HG02852 (cell line): ENCODE results near the gene RSF1.

Experiments used
- ATAC-seq: cut with Tn5 transposase; IDR thresholded peaks from one replicate; pipeline ENCODE4 v1.9.1; 2021; ENCODE audit warnings: mild to moderate bottlenecking, moderate library complexity; ENCODE audit not compliant: unreplicated experiment

Gene RSF1

DNA sequence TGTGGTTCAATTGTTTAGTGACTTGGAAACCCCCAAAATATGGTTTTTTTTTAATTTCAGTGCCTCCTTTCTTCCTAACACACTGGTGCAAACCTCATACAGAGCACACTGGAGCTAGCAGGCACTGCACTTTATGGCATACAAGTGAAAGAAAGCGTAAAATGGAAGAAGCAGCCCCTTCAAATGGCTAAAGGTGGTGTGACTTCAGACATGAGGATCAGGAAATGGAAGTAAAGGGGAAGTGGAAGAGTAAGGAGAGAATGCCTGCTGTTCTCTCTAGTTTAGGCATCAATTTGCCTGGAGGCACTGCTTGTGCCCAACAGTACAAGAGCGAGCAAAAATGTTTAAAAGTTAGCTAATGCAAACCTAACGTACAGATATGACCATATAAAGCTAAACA is 5.7 kb downstream of the RSF1 start:
- ATAC-seq = no peak

DNA sequence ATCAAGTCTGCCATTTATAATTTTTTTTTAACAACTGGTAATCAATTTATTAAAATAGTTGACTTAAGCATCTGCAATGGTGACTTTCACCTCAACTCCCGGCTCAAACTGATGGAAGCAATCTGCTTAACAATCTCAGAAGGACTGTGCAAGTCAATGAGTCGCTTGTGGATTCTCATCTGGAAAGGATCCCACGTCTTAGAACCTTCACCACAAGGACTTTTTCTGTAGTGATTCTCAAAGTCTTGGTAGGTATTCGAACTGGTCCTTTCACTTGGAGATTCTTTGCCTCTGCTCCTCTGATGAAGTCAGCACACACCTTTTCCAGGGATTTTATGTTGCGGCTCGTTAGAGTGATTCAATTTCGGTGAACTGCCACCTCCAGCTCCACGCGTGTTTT is 7.3 kb downstream of the RSF1 start:
- ATAC-seq = no peak

DNA sequence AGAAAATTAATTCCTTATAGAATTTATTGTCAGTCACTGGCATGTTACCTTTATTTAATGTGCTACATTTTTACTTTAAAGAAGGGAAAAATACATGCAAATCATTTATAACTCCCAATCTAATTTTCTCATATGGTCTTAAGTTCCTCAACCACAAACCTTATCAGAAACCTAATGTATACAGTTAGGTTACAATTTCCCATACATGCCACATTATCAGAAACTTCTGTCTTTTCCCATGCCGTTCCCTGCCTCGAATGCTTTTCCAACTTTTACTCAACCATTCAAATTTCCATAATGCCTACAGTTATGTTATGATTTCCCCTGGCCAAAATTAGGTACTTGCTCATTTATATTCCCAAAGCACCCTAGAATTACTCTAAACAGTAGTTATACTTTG is 13.5 kb downstream of the RSF1 start:
- no peak for ATAC-seq

DNA sequence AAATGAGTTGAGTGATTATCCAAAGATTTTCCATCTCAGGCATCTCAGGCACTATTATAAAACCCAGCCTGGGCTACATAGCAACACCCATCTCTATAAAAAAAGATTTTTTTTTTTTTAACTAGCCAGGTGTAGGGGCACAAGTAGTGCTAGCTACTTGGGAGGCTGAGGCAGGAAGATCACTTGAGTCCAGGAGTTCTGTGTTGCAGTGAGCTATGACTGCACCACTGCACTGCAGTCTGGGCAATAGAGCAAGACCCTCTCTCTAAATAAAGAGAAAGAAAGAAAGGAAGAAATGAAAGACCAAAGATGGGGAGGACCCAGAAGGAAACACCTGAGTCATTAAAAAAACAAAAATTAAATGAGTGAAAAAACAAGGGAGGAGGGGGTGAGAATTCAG is 14.1 kb downstream of the RSF1 start:
- no peak for ATAC-seq

DNA sequence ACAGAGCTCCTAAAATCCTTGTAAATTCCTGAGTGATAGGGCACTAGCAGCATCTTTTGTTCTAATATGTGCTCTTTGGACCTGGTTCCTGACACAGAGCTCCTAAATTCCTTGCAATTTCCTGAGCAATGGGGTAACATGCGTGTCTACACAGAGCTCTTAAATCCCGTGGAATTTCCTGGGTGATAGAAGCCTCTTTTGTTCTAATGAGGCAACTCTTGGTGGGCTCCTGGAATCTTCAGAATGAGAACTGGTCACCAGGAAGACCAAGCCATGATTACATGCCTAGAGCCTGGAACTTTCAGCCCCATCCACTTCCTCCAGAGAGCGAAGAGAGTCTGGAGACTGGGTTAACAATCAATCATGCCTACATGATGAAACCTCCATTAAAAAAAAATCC is 19.0 kb downstream of the RSF1 start:
- no peak for ATAC-seq

DNA sequence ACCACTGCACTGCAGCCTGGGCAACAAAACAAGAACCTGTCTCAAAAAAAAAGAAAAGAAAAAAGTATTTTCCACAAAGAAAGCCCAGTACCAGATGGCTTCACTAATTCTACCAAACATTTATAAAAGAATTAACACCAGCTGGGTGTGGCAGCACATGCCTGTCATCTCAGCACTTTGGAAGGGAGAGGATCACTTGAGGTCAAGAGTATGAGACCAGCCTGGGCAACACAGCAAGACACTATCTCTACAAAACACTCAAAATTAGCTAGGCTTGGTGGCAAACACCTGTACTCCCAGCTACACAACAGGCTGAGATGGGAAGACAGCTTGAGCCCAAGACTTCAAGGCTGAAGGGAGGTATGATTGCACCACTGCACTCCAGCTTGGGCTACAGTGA is 20.1 kb downstream of the RSF1 start:
- ATAC-seq = no peak

DNA sequence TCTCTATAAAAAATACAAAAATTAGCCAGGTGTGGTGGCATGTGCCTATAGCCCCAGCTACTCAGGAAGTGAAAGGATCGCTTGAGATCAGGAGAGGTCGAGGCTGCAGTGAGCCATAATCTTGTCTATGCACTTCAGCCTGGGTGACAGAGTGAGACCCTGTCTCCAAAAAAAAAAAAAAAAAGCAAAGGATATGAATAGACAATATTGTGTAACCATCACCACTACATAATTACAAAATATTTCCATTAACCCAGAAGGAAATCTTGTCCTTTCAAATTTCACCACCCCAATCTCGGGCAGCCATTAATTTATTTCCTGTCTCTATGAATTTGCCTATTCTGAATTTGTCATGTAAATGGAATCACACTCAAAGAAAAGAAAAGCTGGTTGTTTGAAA is 21.2 kb downstream of the RSF1 start:
- ATAC-seq = no peak

DNA sequence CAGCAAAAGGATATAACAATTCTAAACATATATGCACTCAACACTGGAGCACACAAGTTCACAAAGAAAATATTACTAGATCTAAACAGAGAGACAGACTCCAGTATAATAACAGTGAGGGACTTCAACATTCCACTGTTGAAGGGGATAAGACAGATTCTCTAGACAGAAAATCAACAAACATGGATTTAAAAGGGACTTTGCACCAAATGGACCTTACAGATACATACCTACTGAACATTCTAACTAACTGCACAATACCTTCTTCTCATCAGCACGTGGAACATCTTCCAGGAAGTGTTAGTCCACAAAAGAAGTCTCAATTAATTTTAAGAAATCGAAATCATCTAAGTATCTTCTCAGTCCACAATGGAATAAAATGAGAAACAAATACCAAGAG is 26.6 kb downstream of the RSF1 start:
- no peak for ATAC-seq

DNA sequence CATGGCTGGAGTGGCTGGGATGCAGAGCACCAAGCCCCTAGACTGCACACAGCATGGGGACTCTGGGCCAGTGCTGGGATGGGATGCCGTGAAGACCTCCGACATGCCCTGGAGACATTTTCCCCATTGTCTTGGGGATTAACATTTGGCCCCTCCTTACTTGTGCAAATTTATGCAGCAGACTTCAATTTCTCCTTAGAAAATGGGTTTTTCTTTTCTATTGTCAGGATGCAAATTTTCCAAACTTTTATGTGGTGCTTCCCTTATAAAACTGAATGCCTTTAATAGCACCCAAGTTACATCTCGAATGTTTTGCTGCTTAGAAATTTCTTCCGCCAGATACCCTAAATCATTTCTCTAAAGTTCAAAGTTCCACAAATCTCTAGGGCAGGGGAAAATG is 29.2 kb downstream of the RSF1 start:
- ATAC-seq = no peak

DNA sequence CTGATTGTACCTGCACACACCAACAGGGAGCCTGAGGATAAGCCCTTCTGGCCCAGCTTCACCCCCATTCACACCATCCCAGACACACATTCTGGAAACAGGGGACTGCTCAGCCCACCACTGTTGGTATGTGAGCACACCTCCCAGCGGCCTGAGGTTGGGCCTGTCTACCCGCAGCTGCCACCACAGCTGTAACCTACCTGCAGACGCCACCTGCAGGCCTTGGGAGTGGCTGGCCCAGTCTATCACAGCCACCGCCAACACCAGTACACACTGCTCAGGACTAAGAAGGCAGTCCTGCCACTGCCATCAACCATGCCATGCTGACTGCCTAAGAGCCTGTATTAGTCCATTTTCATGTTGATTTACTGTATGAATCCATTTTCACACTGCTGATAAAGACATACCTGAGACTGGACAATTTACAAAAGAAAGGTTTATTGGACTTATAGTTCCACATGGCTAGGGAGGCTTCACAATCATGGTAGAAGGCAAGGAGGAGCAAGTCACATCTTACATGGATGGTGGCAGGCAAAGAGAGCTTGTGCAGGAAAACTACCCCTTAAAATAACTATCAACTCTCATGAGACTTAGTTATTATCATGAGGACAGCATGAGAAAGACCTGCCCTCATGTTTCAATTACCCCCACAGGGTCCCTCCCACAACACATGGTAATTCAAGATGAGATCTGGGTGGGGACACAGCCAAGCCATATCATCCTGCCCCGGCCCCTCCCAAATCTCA is 30.6 kb downstream of the RSF1 start:
- no peak for ATAC-seq

DNA sequence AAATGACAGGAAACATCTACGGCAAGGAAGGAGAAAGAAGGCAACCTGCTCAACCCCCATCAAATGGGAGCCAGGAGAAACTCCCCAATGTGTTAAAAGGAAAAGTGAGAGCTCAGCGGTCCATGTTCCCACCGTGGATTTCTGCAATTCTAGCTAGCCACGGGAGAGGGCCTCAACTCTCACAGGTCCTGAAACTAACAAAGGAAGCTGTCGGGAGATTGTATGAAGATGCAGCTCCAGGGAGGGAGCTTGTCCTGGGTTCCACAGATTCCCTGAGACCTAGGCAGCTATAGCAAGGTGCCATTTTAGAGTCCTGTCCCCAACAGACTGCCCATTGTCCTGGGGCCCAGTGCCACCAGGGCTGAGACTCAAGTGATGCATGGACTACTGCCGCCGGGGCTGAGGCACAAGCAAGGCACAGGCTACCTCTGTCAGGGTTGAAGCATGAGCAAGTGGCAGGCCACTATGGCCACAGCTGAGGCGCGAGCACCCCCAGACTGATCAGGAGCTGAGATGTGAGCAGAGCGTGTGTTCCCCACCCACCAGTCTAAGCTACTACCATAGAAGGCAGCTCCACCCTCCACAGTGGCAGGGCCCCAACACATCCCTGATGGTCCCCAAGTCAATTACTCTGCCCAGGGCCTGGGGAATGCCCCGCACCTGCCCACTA is 31.3 kb downstream of the RSF1 start:
- no peak for ATAC-seq

DNA sequence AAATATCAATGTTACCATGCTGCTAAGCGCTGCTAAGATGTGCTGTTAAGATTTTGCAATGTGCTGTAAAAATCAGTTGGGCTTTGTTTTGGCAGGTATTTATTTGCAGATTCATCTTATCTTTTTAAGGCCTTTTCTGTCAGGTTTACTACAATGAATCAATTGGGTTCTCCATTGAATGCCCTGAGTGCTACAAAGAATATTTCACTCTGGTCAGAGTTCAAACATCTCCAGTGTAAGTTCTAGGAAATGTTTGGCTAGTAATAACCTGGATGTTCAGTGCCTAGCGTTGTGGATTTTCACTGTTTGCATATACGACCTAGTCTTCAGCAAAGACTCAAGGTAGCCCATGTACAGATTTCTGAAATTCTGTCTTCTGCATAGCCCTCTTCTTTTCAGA is 36.0 kb downstream of the RSF1 start:
- ATAC-seq = no peak

DNA sequence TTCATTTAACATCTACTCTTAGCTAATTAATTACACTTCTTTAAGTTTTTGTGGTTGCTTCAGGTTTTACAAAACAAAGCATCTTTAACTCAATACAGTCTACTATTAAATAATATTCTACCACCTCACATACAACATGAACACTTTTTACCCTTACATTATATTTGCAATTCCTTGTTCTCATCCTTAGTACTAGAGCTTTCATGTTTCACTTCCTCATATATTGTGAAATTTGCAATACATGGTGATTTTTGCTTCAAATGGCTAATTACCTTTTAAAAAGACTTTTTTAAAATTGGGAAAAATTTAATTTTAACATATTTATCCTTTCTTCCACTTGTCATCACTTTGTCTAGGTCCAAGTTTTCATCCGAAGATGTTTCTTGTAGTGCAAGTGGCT is 37.5 kb downstream of the RSF1 start:
- no peak for ATAC-seq

DNA sequence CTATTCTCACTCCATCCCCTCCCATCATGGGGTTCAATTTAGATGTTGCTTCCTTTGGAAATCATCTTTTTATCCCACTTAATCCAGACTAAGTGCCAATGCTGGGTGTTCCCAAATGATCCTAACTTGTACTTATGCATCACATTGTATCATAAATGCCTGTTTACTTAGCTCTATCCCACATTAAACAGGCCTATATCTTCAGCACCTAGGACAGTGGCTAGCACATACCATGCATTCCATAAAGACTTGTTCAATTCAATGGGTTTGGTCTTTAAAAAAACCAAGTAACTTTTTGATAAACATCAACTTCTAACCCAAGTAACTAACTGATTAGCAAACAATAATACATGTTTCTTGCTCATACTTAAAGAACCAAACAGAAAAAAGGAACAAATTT is 40.6 kb downstream of the RSF1 start:
- ATAC-seq = no peak

DNA sequence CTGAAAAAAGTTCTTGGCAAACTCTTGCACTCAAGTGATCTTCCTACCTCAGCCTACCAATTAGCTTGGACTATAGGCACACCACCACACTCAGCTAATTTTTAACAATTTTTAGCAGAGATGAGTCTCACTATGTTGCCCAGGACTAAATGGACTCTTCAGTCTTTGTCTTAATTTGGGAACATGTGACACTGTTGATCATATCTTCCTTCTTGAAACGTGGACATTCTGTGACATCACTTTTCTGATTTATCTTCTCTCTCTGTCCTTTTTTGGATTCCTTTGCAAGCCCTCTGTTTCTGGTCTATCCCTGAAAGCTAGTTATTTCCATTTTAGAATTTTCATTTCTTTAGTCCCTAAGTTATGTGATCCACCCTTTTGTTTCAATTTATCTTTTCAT is 42.0 kb downstream of the RSF1 start:
- no peak for ATAC-seq

DNA sequence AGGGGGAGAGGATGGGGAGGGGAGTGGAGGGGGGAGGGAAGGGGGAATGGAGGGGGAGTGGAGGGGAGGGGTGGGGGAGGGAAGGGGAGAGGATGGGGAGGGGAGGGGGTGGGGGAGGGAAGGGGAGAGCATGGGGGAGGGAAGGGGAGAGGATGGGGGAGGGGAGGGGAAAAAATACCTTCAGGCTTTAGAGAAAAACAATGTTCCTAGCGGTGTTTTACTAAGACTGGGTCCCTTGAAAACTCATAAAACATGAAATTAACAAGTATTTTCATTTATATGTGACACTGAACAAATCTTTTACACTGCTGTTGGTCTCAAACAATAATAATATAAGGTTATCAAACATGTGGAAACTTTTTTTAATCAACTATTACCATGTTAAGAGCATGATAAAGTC is 42.4 kb downstream of the RSF1 start:
- no peak for ATAC-seq

DNA sequence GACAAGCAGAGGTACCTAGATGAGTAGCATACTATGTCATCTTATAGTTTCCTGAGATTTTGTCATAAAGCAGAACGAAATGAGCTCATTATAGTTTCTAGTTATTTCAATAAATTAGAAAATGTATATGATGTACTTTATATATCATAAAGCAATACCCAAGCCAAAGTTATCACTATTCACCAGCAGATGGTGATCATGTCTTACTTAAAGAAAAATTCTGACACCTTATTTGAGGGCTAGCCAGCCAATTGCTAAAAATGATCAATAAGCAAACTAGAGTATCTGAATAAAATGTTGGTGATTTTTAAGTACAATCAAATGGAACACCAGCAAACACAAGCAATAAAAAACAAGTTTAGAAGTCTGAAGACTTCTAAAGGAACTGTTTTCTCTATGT is 44.1 kb downstream of the RSF1 start:
- no peak for ATAC-seq

DNA sequence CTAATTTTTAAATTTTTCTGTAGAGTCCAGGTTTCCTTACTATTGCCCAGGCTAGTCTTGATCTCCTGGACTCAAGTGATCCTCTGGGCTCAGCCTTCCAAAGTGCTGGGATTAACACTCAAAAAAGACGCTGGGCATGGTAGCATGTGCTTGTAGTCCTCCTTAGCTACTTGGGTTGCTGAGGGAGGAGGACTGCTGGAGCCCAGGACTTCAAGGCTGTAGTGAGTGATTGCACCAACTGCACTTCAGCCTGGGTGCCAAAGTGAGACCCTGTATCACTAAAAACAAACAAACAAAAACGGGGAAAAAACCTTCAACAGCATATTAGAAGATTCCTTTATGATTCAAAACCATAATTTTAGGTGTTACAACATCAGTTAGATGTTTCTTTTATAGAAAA is 44.6 kb downstream of the RSF1 start:
- no peak for ATAC-seq

DNA sequence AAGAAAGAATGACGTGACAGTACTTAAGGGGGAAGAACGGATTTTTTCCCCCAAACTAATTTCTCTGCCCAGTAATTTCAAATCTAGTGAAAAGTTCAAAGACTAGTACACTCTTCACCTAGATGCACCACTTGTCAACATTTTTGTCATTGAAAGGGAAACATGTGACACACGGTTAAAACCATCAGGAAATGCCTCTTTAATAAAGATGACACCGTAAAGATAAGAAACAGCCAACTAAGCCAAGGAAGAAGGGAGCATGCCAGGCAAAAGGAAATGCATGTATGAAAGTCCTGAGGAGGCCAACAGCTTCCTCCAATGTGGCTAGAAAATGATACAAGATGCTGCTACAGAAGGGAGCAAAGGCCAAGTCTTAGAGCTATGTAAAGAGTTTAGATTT is 49.4 kb downstream of the RSF1 start:
- no peak for ATAC-seq

DNA sequence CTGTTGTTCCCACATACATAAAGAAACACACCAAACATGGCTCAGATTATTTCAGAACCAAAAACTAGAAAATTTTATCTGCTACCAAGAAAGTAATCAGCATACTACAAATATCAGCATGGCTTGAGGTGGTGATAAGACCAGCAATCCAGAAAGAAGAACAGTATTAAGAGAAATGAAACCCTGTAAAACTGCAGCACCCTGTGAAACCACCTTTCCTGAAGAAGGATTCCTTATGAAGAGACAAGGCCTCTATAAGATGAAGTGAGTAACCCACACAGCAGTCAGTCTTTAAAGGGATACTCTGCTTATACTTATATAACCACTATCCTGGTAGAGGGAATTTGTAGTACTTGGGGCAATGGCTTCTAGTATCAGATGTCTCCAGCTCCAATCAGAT is 49.9 kb downstream of the RSF1 start:
- no peak for ATAC-seq

DNA sequence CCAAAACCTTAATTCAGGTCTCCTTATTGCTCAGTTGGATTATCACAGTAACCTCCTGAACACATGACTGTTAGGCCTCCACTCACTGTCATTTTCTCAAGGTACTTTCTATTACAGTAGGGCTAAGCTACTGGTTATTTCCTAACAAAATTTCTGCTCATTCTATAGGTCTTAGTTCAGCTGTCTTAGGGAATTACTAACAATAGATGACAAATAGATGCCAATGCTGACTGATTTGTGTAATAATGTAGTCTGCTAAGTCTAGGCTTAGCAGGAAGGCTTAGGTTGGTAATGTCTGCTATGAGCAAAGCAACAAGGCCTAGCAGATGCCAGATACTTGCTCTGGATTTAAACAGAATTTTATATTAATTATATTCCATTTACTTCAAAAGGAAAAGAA is 58.1 kb downstream of the RSF1 start:
- no peak for ATAC-seq

DNA sequence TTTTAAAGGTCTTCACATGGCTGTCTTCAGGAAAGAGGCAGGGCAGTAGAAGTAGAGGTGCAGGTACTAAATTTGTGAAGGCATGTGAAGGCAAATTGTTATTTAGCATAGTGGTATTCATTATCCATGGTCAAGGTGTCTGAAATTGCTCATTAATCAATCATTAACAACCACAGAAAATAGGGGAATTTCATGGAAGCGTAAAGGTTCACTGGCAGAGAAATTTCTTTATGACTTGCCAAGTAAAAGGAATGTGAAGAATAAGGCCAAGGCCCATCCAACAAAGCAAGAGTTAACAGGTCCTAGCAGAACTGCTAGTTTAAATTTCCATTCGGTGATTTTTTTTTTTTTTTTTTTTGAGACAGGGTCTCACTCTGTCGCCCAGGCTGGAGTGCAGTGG is 59.0 kb downstream of the RSF1 start:
- ATAC-seq = no peak

DNA sequence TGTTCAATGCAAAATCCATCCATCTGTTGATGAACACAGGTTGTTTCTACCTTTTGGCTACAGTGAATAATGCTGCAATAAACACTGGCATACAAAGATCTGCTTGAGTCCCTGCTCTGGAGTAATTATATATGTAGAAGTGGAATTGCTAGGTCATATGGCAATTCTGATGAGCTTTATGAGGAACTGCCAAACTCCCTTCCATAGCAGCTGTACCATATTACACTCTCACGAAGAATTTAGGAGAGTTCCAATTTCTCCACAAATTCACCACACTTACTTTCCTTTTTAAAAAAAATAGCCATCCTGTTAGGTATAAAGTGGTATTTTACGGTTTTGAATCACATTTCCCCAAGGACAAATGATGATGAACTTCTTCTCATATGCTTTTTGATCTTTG is 62.2 kb downstream of the RSF1 start:
- ATAC-seq = no peak
